Fibroblast of mammary gland (primary cell): Measurements from ENCODE around the gene C20orf173.

Source experiments
- DNase-seq: peaks from one replicate; pipeline ENCODE4 v3.0.0-alpha.2; 2010; ENCODE audit warnings: low read depth
- H3K4me3 ChIP-seq: 2 replicates; pipeline ENCODE4 v1.5.1; 2011; ENCODE audit warnings: low read depth, mild to moderate bottlenecking, low read length, moderate library complexity; ENCODE audit not compliant: control insufficient read depth
- TF ChIP-seq, protein P1 (sequence below): conservative IDR thresholded peaks from 2 replicates; pipeline ENCODE4 v1.5.1; 2011; ENCODE audit warnings: low read depth, low read length, inconsistent platforms; ENCODE audit not compliant: control insufficient read depth, insufficient read depth

The C20orf173 gene

DNA sequence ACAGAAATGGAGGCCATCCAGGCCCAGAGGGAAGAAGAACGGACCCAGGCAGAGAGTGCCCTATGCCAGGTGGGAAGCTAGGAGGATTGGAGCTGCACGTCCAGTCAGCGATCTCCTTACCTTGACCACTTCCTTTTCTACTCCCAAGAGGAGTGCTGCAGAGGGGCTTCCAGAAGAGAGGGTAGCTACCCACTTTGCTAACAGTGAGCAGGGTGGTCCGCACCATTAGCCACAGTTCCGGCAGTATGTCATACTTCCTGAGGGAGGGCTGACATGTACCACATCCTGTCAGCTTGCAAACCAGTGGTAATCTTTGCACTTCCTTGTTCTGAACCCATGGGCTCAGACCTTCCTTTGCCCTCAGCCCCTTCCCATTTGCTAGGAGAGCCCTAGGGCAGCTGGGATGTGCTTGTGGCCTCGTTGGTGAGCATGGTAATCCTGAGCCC, 38.7 kb downstream of the C20orf173 start:
- TF ChIP-seq, protein P1, sequence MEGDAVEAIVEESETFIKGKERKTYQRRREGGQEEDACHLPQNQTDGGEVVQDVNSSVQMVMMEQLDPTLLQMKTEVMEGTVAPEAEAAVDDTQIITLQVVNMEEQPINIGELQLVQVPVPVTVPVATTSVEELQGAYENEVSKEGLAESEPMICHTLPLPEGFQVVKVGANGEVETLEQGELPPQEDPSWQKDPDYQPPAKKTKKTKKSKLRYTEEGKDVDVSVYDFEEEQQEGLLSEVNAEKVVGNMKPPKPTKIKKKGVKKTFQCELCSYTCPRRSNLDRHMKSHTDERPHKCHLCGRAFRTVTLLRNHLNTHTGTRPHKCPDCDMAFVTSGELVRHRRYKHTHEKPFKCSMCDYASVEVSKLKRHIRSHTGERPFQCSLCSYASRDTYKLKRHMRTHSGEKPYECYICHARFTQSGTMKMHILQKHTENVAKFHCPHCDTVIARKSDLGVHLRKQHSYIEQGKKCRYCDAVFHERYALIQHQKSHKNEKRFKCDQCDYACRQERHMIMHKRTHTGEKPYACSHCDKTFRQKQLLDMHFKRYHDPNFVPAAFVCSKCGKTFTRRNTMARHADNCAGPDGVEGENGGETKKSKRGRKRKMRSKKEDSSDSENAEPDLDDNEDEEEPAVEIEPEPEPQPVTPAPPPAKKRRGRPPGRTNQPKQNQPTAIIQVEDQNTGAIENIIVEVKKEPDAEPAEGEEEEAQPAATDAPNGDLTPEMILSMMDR = no peak
- no peak for DNase-seq
- H3K4me3 ChIP-seq = no peak overlapping the region

DNA sequence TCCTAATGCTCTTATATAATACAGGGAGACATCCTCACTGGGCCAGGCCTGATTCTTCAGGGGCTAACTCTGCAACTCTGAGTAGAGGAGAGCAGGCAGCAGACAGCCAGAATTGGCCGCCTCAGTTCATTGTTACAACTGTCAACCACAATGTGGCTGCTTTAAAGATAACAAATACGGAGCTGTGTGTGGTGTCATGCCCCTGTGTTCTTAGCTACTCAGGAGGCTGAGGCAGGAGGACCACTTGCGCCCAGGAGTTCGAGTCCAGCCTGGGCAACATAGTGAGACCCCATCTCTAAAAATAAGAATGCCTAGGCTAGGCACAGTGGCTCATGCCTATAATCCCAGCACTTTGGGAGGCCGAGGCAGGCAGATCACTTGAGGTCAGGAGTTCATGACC, 39.7 kb downstream of the C20orf173 start:
- H3K4me3 ChIP-seq = no peak overlapping the region
- no peak for DNase-seq
- TF ChIP-seq, protein P1 = no peak

DNA sequence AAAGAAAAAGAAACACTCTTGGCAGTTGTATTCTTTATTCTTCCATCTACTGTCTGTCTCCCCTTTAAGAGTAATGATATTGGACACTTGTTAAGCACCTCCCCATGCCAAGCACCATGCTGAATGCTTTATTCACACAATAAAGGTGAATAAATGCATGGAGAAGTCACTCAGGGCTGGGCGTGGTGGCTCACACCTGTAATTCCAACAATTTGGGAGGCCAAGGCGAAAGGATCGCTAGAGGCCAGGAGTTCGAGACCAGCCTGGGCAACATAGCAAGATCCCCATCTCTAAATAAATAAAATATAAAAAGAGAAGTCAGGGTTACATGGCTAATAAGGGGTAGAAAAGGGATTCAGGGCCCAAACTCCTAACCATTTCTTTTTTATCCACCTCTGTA, 42.0 kb downstream of the C20orf173 start:
- no peak for DNase-seq
- no peak overlapping the region for H3K4me3 ChIP-seq
- TF ChIP-seq, protein P1 = no peak

GRCh38 chr20:35479798-35480197, 49.7 kb downstream of the C20orf173 start:
- no peak overlapping the region for H3K4me3 ChIP-seq
- no peak for DNase-seq
- TF ChIP-seq, protein P1 = no peak

DNA sequence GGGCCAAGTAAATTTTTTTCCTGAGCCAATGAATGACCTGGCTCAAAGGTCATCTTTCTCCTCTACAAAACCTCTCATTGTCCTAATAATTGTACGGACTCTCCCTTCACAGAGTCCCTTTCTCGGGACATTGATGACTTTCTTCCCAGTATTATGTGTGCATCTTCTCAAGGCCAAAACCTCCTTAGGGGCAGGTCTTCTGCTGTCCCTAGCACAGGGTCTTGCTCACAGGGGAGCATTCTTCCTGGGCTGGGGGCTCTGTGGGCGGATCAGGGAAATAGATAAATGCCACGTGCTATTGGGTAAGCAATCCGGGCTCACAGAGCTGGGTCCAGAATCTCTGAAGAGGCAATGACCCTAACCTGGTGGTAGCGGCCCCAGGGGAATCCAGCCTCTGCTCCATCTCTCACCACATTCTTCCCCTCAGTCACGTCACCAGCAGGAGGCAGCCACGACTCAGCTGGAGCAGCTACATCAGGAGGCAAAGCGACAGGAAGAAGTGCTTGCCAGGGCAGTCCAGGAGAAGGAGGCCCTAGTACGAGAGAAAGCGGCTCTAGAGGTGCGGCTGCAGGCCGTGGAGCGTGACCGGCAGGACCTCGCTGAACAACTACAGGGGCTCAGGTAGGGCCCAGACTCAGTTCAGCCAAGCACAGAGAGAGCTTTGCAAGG, 50.5 kb downstream of the C20orf173 start:
- no peak overlapping the region for H3K4me3 ChIP-seq
- DNase-seq = no peak
- TF ChIP-seq, protein P1 = no peak
